HepG2 (cell line): ENCODE measurements around the gene SPSB2. TPM values are rescaled to one million over a fixed set of nuclear protein-coding genes. Genes with fewer than 3 reads are reported as not detected.

Source experiments
- BRF2 ChIP-seq: sonication (generic); formaldehyde crosslinking; IDR thresholded peaks from 2 replicates; pipeline ENCODE4 v1.8.1; 2022; ENCODE audit warnings: mild to moderate bottlenecking, missing genetic modification reagents
- ELF4 ChIP-seq: sonication (generic); formaldehyde crosslinking; IDR thresholded peaks from 2 replicates; pipeline ENCODE4 v1.5.0; 2020; ENCODE audit warnings: missing genetic modification reagents, mild to moderate bottlenecking, moderate library complexity, borderline replicate concordance
- JUN ChIP-seq: sonication (generic); formaldehyde crosslinking; IDR thresholded peaks from 2 replicates; pipeline ENCODE4 v1.4.0; 2020; ENCODE audit warnings: mild to moderate bottlenecking, missing genetic modification reagents
- MEIS2 ChIP-seq: sonication (generic); formaldehyde crosslinking; IDR thresholded peaks from 2 replicates; pipeline ENCODE4 v1.9.0; 2021; ENCODE audit warnings: mild to moderate bottlenecking, missing genetic modification reagents
- NR2C2 ChIP-seq: sonication (generic); formaldehyde crosslinking; IDR thresholded peaks from 2 replicates; pipeline ENCODE4 v1.4.0; 2020; ENCODE audit warnings: missing genetic modification reagents, mild to moderate bottlenecking, moderate library complexity, borderline replicate concordance
- PATZ1 ChIP-seq: sonication (generic); formaldehyde crosslinking; IDR thresholded peaks from 2 replicates; pipeline ENCODE4 v1.4.0; 2020; ENCODE audit warnings: missing genetic modification reagents
- PCBP1 ChIP-seq: fragments of 200-400 bp; formaldehyde crosslinking; IDR thresholded peaks from 2 replicates; pipeline ENCODE4 v1.6.1; 2017; ENCODE audit warnings: mild to moderate bottlenecking, low read depth, low read length, borderline replicate concordance
- POGZ ChIP-seq: sonication (generic); formaldehyde crosslinking; IDR thresholded peaks from 2 replicates; pipeline ENCODE4 v1.4.0; 2020; ENCODE audit warnings: mild to moderate bottlenecking, missing genetic modification reagents
- SNAPC2 ChIP-seq: sonication (generic); formaldehyde crosslinking; IDR thresholded peaks from 2 replicates; pipeline ENCODE4 v1.8.1; 2022; ENCODE audit warnings: mild to moderate bottlenecking, missing genetic modification reagents
- THAP11 ChIP-seq: IDR thresholded peaks from 2 replicates; pipeline ENCODE4 v1.6.1; 2016; ENCODE audit warnings: missing biosample characterization, missing genetic modification reagents
- THYN1 ChIP-seq: sonication (generic); formaldehyde crosslinking; IDR thresholded peaks from 2 replicates; pipeline ENCODE4 v1.8.1; 2023; ENCODE audit warnings: low read depth, mild to moderate bottlenecking, moderate library complexity, missing genetic modification reagents, borderline replicate concordance
- ZBTB26 ChIP-seq: IDR thresholded peaks from 2 replicates; pipeline ENCODE4 v1.6.1; 2016; ENCODE audit warnings: missing compliant biosample characterization, missing genetic modification reagents, borderline replicate concordance
- ZNF224 ChIP-seq: sonication (generic); formaldehyde crosslinking; IDR thresholded peaks from 2 replicates; pipeline ENCODE4 v1.5.0; 2020; ENCODE audit warnings: mild to moderate bottlenecking, missing genetic modification reagents
- ZNF564 ChIP-seq: sonication (generic); formaldehyde crosslinking; IDR thresholded peaks from 2 replicates; pipeline ENCODE4 v1.8.1; 2023; ENCODE audit warnings: mild to moderate bottlenecking, missing genetic modification reagents
- ZNF572 ChIP-seq: sonication (generic); formaldehyde crosslinking; IDR thresholded peaks from 2 replicates; pipeline ENCODE4 v1.5.1; 2020; ENCODE audit warnings: mild to moderate bottlenecking, missing genetic modification reagents
- ZNF766 ChIP-seq: sonication (generic); formaldehyde crosslinking; IDR thresholded peaks from 2 replicates; pipeline ENCODE4 v1.5.0; 2020; ENCODE audit warnings: missing genetic modification reagents, borderline replicate concordance
- ZSCAN21 ChIP-seq: sonication (generic); formaldehyde crosslinking; IDR thresholded peaks from 2 replicates; pipeline ENCODE4 v1.8.0; 2022; ENCODE audit warnings: mild to moderate bottlenecking, missing genetic modification reagents, moderate library complexity, borderline replicate concordance
- polyA plus RNA-seq, 8 experiments: library from polyadenylated mRNA; depleted of rRNA in 3 of 8; stranded (reverse) in 7 of 8; unstranded in 1 of 8; fragments of >200 nt; fragmentation: Illumina TruSeq in 4 of 8; extraction: Trizol in 4 of 8; gene quantifications; 2 replicates each; pipeline versions ENCODE4 v1.2.1 to v1.2.3, GENCODE V29; 2011 to 2016; ENCODE audit warnings: low read depth in 4 of 8, missing spikeins in 1 of 8, mixed read lengths in 1 of 8; ENCODE audit not compliant: insufficient read depth in 1 of 8
- total RNA-seq, 5 experiments: library from RNA; depleted of rRNA; stranded (reverse); fragments of >200 nt; fragmentation: Illumina TruSeq; extraction: Trizol; gene quantifications; 2 replicates each; pipeline ENCODE4 v1.2.3, GENCODE V29; 2016; ENCODE audit warnings: low read depth in 1 of 5
- TF ChIP-seq, protein P1 (sequence below): sonication (generic); formaldehyde crosslinking; IDR thresholded peaks from 2 replicates; pipeline ENCODE4 v1.4.0; 2020; ENCODE audit warnings: missing genetic modification reagents, mild to moderate bottlenecking, borderline replicate concordance
- TF ChIP-seq, protein P2 (sequence below): sonication (generic); formaldehyde crosslinking; IDR thresholded peaks from 2 replicates; pipeline ENCODE4 v1.8.0; 2022; ENCODE audit warnings: missing genetic modification reagents, mild to moderate bottlenecking, inconsistent platforms, borderline replicate concordance
- TF ChIP-seq, protein P3 (sequence below): sonication (generic); formaldehyde crosslinking; IDR thresholded peaks from 2 replicates; pipeline ENCODE4 v1.4.0; 2020; ENCODE audit warnings: low read depth, mild to moderate bottlenecking, missing genetic modification reagents

Gene SPSB2
- total and polyA plus RNA-seq, 2 of the 13 experiments (the other 11 are each of a cell fraction or from before 2014, with no cell fraction given), result 2.0 to 6.2 TPM

GRCh38 chr12:6852651-6853354 lies 20.3 kb downstream of the SPSB2 start (continued):
- TF ChIP-seq PATZ1 (peak; percentile 12; the same call in 1 of the 2 replicates), ZNF766 (CRISPR knock-in tag) (no peak), ZSCAN21 (CRISPR knock-in tag) (peak; percentile 54; the same call in 1 of the 2 replicates), BRF2 (no peak), POGZ (0 out of 2 replicates have a peak, but pooled peaks have one; percentile 2), PCBP1 (no peak), MEIS2 (CRISPR knock-in tag) (no peak), NR2C2 (CRISPR knock-in tag) (peak; percentile 13), THYN1 (no peak), ZNF224 (CRISPR knock-in tag) (no peak), THAP11 (no peak), ELF4 (CRISPR knock-in tag) (0 out of 2 replicates have a peak, but pooled peaks have one; percentile 16), SNAPC2 (CRISPR knock-in tag) (no peak), ZNF564 (CRISPR knock-in tag) (no peak), ZNF572 (CRISPR knock-in tag) (0 out of 2 replicates have a peak, but pooled peaks have one; percentile 2), JUN (CRISPR knock-in tag) (no peak), ZBTB26 (CRISPR knock-in tag) (no peak)
- TF ChIP-seq, protein P1, sequence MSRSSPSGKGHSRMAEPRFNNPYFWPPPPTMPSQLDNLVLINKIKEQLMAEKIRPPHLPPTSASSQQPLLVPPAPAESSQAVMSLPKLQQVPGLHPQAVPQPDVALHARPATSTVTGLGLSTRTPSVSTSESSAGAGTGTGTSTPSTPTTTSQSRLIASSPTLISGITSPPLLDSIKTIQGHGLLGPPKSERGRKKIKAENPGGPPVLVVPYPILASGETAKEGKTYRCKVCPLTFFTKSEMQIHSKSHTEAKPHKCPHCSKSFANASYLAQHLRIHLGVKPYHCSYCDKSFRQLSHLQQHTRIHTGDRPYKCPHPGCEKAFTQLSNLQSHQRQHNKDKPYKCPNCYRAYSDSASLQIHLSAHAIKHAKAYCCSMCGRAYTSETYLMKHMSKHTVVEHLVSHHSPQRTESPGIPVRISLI (CRISPR knock-in tag), result no peak
- TF ChIP-seq, protein P2, sequence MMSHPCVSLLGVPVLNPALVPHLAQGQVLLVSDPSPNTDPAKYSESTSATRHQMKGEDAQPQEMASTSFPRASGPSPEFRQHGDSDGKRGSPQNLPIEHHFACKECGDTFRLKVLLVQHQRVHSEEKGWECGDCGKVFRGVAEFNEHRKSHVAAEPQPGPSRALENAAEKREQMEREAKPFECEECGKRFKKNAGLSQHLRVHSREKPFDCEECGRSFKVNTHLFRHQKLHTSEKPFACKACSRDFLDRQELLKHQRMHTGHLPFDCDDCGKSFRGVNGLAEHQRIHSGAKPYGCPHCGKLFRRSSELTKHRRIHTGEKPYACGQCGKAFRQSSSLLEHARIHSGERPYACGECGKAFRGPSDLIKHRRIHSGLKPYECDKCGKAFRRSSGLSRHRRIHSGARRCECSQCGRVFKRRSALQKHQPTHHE (CRISPR knock-in tag), result no peak
- TF ChIP-seq, protein P3, sequence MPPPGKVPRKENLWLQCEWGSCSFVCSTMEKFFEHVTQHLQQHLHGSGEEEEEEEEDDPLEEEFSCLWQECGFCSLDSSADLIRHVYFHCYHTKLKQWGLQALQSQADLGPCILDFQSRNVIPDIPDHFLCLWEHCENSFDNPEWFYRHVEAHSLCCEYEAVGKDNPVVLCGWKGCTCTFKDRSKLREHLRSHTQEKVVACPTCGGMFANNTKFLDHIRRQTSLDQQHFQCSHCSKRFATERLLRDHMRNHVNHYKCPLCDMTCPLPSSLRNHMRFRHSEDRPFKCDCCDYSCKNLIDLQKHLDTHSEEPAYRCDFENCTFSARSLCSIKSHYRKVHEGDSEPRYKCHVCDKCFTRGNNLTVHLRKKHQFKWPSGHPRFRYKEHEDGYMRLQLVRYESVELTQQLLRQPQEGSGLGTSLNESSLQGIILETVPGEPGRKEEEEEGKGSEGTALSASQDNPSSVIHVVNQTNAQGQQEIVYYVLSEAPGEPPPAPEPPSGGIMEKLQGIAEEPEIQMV (CRISPR knock-in tag), result no peak
